ENCODE measurements around the gene SLC12A8.

SLC12A8 gene

GRCh38 chr3:125069968-125070745 lies 142.4 kb downstream of the SLC12A8 start:
- H3K4me3 ChIP-seq (ENCODE audit: low read depth, low read length), result no peak overlapping the region
- DNase-seq (ENCODE audit: low read depth), result no peak

GRCh38 chr3:125069452-125069851 lies 143.1 kb downstream of the SLC12A8 start:
- no peak for DNase-seq (ENCODE audit: low read depth)
- no peak for TF ChIP-seq MYC (IDR thresholded peaks at IDR 0.05; ENCODE audit: low read depth, low read length)
- TF ChIP-seq CTCF (IDR thresholded peaks at IDR 0.05; ENCODE audit: low read depth, low read length), result no peak
- TF ChIP-seq, protein P1, sequence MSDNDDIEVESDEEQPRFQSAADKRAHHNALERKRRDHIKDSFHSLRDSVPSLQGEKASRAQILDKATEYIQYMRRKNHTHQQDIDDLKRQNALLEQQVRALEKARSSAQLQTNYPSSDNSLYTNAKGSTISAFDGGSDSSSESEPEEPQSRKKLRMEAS (IDR thresholded peaks at IDR 0.05; ENCODE audit: low read depth, low read length), result no peak
- TF ChIP-seq POLR2A (IDR thresholded peaks at IDR 0.05; ENCODE audit: extremely low read depth, insufficient read length), result no peak

More at GRCh38 chr3:125069968-125070745, 142.4 kb downstream of the SLC12A8 start:
- TF ChIP-seq, protein P1 (IDR thresholded peaks at IDR 0.05; ENCODE audit: low read depth, low read length), result no peak
- TF ChIP-seq POLR2A (IDR thresholded peaks at IDR 0.05; ENCODE audit: extremely low read depth, insufficient read length) (no peak), CTCF (IDR thresholded peaks at IDR 0.05; ENCODE audit: low read depth, low read length) (no peak), MYC (IDR thresholded peaks at IDR 0.05; ENCODE audit: low read depth, low read length) (no peak)

GRCh38 chr3:125068265-125068664 lies 144.3 kb downstream of the SLC12A8 start:
- DNase-seq (ENCODE audit: low read depth), result no peak
- H3K4me3 ChIP-seq (ENCODE audit: low read depth, low read length), result no peak overlapping the region
- no peak for TF ChIP-seq POLR2A (IDR thresholded peaks at IDR 0.05; ENCODE audit: extremely low read depth, insufficient read length)
- TF ChIP-seq MYC (IDR thresholded peaks at IDR 0.05; ENCODE audit: low read depth, low read length), result no peak
- TF ChIP-seq, protein P1 (IDR thresholded peaks at IDR 0.05; ENCODE audit: low read depth, low read length), result no peak
- TF ChIP-seq CTCF (IDR thresholded peaks at IDR 0.05; ENCODE audit: low read depth, low read length), result no peak

More at GRCh38 chr3:125069452-125069851, 143.1 kb downstream of the SLC12A8 start:
- H3K4me3 ChIP-seq (ENCODE audit: low read depth, low read length), result no peak overlapping the region

GRCh38 chr3:125067225-125067624 lies 145.3 kb downstream of the SLC12A8 start:
- no peak overlapping the region for H3K4me3 ChIP-seq (ENCODE audit: low read depth, low read length)
- TF ChIP-seq CTCF (IDR thresholded peaks at IDR 0.05; ENCODE audit: low read depth, low read length) (no peak), MYC (IDR thresholded peaks at IDR 0.05; ENCODE audit: low read depth, low read length) (no peak), POLR2A (IDR thresholded peaks at IDR 0.05; ENCODE audit: extremely low read depth, insufficient read length) (no peak)
- TF ChIP-seq, protein P1 (IDR thresholded peaks at IDR 0.05; ENCODE audit: low read depth, low read length), result no peak
- no peak for DNase-seq (ENCODE audit: low read depth)

DNA sequence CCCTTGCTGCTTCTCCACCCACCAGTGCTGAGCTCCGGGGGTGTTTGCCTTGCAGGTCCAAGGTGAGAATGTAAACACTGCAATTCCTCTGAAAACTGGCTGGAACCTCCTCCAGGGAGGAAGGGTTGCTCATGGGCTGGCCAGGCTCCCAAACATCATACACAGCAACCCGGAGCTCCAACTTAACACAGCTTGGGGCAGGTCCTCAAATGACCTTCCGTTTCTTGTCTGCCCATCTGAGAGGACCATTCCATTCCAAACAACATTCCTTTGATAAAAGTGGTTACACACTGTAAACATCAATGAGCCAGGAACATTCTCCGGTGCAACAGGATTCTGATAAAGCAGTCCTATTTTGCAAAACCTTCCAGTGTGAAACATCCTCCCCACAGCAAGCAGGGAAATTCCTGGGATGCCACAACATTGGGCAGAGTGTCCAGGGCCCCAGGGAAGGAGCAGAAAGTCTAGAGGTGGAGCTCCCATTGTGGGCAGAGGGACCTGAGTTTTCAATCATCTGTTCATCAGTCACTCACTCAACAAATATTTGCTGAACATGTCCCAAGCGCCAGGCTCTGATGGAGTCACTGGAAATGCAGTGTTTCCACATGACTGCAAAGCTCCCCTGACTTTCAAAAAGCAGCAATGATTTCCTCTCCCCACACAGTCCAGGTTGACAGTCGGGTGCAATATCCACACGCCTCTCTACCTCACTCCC lies 149.5 kb downstream of the SLC12A8 start:
- TF ChIP-seq MYC (IDR thresholded peaks at IDR 0.05; ENCODE audit: low read depth, low read length), result no peak
- TF ChIP-seq, protein P1 (IDR thresholded peaks at IDR 0.05; ENCODE audit: low read depth, low read length), result no peak
- no peak for TF ChIP-seq POLR2A (IDR thresholded peaks at IDR 0.05; ENCODE audit: extremely low read depth, insufficient read length)
- TF ChIP-seq CTCF (IDR thresholded peaks at IDR 0.05; ENCODE audit: low read depth, low read length), result no peak
- H3K4me3 ChIP-seq (ENCODE audit: low read depth, low read length), result no peak overlapping the region
- no peak for DNase-seq (ENCODE audit: low read depth)
